Thyroid gland (tissue), 4 donors: ENCODE measurements around the gene STAP2.

Experiments
- CTCF ChIP-seq, 6 experiments: fragments of 200-600 bp in 3 of 6; fragments of 450-650 bp in 3 of 6; sonication (generic) in 3 of 6; IDR thresholded peaks; one replicate each; pipeline ENCODE4 v1.5.1; 2016 to 2019; ENCODE audit warnings: antibody characterized with exemption in 6 of 6, mild to moderate bottlenecking in 2 of 6, inconsistent platforms in 1 of 6, moderate library complexity in 1 of 6
- POLR2A ChIP-seq, 2 donors: fragments of 450-650 bp; IDR thresholded peaks; one replicate each; pipeline ENCODE4 v1.6.1; 2017; ENCODE audit warnings: antibody characterized with exemption in 2 of 2, mild to moderate bottlenecking in 2 of 2, moderate library complexity in 1 of 2

DNA sequence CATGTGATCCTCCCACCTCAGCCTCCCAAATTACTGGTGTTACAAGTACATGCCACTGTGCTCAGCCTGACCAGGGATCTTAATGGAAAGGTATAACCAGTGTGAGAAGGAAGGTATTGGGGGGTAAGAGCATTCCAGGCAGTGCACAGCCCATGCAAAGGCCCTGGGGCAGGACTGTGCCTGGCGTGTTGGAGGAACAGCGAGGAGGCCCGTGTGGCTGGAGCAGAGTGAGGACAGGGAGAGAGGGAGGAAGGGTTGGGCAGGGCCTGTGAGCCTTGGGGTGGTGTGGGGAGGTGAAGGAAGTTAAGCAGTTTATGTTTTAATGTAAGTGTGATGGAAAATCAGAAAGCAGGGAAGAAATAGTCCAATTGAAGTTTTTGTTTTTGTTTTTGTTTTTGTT lies 38.0 kb downstream of the STAP2 start:
- TF ChIP-seq CTCF (IDR thresholded peaks at IDR 0.05): no peak
- no peak for TF ChIP-seq POLR2A (IDR thresholded peaks at IDR 0.05)
